HG03520 (cell line): Measurements from ENCODE around the gene RPRM.
"Not testable (repeated sequence)": the region's sequence is repeated elsewhere in the genome, so short reads cannot be mapped to it uniquely, and the experiment has no call there.

ENCODE experiments used
- ATAC-seq: cut with Tn5 transposase; IDR thresholded peaks from one replicate; pipeline ENCODE4 v1.9.1; 2021; ENCODE audit warnings: mild to moderate bottlenecking, moderate library complexity; ENCODE audit not compliant: unreplicated experiment

The RPRM gene

DNA sequence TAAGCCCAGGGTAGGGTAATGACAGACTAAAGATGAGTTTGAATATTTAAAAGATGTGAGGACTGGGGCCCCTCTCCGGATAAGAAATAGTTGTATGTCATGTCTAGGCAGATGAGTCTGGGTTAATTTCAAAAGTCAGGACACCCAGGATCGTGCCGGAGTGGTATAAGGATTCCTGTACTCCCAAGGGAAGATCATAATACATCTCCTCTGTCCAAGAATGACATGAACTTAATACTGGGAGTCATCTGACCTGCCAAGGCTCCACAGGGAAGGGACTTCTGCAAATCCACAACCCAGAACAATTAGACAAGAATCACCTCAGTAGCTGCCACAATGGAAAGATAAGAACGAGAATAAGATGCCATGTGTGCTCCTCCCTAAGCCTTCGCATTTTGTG is 17.1 kb downstream of the RPRM start:
- no peak for ATAC-seq

DNA sequence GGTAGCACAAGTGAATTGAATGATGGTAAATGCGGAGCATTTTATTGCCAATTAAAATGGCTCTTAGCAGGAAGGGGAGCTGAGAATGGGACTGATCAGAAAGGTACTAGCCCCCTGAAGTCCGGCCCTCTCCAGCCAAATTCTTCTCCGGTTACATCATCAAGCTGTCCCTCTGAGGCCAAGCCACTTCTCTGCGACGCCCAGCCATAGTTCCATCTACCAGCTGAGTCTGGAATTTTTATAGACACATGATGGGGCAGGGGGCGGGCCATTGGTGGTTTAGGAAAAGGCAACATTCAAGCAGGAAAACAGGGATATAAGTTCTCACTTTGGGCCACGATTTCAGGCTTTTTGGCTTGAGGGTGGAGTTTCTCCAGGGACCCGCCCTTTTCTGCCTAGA is 22.7 kb downstream of the RPRM start:
- no peak for ATAC-seq

DNA sequence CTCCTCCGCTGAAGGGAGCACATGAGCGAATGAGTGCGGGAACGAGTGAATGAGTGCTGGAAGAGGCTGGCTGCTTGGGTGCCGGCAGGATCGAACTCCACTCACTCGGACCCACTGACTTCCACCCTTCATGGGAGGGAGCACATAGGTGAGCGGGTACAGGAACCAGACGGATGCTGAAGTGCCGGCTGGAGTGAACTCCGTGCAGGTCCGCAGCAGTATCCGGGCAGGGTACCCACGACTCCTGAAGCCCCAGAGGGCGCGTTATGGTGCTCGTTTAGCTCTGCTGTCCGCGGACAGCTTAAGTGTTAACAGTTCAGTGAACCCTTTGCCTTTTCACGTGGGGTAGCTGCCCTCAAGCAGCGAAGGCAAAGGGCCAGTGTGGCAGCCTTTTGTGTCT is 23.2 kb downstream of the RPRM start:
- no peak for ATAC-seq

DNA sequence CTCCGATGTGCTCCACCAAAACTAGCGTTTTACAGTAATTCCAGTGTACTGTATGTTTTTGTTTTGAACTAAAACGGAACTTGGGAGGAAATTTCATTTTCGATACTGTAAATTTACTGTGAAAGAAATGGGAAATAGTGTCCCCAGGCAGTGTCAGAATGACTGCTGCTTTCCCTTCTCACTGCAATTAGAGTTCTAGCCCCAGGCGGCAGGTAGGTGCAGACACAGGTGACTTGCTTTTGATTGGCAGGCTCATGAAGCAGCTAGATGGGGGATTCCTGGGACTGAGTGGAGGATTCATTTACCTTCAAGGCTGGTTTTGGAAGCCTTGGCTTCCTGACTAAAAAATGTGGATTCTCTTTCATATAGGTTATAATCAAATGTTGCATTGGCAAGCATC is 27.0 kb downstream of the RPRM start:
- no peak for ATAC-seq

DNA sequence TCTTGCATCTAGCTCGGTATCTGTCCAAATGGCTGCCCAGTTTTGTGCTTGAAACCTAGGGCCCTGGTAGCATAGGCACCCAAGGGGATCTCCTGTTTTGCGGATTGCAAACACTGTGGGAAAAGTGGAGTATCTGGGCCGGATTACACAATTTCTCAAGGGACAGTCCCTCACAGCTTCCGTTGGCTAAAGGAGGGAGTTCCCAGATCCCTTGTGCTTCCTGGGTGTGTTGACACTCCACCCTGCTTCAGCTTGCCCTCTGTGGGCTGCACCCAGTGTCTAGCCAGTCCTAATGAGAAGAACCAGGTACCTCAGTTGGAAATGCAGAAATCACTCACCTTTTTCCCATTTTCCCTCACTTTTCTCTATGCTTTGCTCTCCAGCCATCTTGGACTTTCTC is 35.5 kb downstream of the RPRM start:
- no peak for ATAC-seq

DNA sequence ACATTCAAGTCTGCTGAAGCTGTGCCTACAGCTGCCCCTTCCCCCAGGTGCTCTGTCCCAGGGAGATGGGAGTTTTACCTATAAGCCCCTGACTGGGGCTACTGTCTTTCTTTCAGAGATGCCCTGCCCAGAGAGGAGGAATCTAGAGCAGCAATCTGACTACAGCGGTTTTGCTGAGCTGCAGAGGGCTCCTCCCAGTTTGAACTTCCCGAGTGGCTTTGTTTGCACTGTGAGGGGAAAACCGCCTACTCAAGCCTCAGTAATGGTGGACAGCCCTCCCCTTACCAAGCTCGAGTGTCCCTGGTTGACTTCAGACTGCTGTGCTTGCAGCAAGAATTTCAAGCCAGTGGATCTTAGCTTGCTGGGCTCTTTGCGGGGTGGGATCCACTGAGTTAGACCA is 35.9 kb downstream of the RPRM start:
- not testable (repeated sequence) for ATAC-seq

DNA sequence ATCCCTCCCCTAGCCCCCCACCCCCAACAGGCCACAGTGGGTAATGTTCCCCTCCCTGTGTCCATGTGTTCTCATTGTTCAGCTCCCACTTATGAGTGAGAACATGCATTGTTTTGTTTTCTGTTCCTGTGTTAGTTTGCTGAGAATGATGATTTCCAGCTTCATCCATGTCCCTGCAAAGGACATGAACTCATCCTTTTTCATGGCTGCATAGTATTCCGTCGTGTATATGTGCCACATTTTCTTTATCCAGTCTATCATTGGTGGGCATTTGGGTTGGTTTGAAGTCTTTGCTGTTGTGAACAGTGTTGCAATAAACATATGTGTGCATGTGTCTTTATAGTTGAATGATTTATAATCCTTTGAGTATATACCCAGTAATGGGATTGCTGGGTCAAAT is 38.5 kb downstream of the RPRM start:
- not testable (repeated sequence) for ATAC-seq

DNA sequence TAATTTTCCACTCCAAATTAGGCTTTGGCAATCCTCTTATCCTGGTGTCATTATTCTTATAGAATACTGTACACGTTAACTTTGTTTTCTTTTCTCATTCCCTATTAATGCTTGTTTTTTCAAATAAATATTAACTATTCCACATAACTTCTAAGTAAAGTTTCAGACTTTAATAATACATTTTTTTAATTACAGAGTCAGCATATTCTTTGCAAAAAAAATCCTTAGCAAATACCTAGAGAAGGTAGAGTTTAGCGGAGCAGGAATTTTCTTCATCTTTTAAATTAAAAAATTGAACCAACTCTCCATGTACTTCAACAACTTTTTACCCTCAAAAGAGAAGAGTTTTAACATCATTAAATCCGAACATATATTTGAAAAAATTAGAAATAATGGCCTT is 45.2 kb downstream of the RPRM start:
- no peak for ATAC-seq

DNA sequence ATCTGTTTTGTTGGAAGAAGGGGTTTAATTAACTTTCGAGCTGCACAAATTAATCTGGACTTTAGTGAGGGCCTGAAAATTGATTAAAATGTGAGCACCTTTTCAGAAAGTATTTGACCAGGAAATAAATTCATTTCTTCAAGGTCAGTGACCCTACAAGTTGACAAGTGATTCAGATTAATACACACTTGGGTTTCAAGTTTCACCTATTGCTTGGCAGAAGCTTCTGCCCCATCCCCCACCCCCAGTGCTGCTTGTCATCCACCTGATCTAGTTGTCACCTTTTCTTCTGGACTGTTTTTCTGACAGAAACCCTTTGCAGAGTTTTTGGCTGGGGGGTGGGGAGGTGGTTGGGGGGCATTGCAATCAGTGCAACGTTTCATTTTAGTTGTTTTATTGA is 46.2 kb downstream of the RPRM start:
- ATAC-seq = no peak

DNA sequence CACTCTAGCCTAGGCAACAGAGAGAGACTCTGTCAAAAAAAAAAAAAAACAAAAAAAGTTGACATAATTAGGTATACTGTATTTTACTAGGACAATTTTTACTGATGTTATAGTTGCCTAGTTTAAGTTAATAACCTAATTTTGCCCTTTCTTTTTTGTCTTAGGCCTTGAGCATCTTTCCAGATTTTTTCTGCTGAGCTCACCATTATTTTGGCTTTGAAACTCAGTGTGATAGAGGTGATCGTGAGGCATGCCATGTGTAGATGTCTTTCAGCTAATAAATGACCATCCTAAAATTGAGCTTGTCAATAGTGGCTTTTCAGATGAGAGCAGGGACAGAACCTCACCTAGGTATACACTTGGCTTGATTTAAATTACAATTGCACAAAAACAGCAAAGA is 47.4 kb downstream of the RPRM start:
- ATAC-seq = no peak
